Measurements from ENCODE around the gene KHDRBS2. TPM values are rescaled to one million over a fixed set of nuclear protein-coding genes. Genes with fewer than 3 reads are reported as not detected.
A peak's percentile ranks its signal among the peaks of the same experiment; 100 is the strongest.

The KHDRBS2 gene
- total RNA-seq, 1 experiment from 2014 or later: 1.2 TPM

GRCh38 chr6:61711849-61712248 is 574.2 kb downstream of the KHDRBS2 start:
- CTCF ChIA-PET: interaction anchor here (0.7 to 1.0 kb wide), 3 partner anchors 98 to 572 kb away, joined by 3 read pairs; no protein-coding TSS in a partner anchor
- TF ChIP-seq SOX15 (CRISPR knock-in tag; IDR thresholded peaks at IDR 0.05) (no peak), AR (CRISPR knock-in tag; IDR thresholded peaks at IDR 0.05) (no peak), OVOL2 (CRISPR knock-in tag; IDR thresholded peaks at IDR 0.05; ENCODE audit: borderline replicate concordance) (no peak), ELF4 (CRISPR knock-in tag; IDR thresholded peaks at IDR 0.05; ENCODE audit: low read depth) (no peak), ATF2 (CRISPR knock-in tag; IDR thresholded peaks at IDR 0.05; ENCODE audit: borderline replicate concordance, low read depth) (no peak), GTF2I (CRISPR knock-in tag; conservative IDR thresholded peaks at IDR 0.05) (no peak), MXD4 (CRISPR knock-in tag; IDR thresholded peaks at IDR 0.05; ENCODE audit: borderline replicate concordance) (no peak), RELA (CRISPR knock-in tag; IDR thresholded peaks at IDR 0.05; ENCODE audit: borderline replicate concordance) (no peak), GRHL2 (CRISPR knock-in tag; IDR thresholded peaks at IDR 0.05; ENCODE audit: insufficient replicate concordance, severe bottlenecking) (no peak), PRRX2 (CRISPR knock-in tag; IDR thresholded peaks at IDR 0.05) (no peak)
- no peak overlapping the region for H3K4me3 Mint-ChIP-seq
- POLR2A ChIA-PET: no interaction called here
- no peak overlapping the region for H3K27ac Mint-ChIP-seq
- H3K9me3 Mint-ChIP-seq: peaks cover 24% of the 10 kb centered on the region
- no peaks in the 10 kb centered on the region for H3K4me1 Mint-ChIP-seq
- H3K36me3 Mint-ChIP-seq: no peaks in the 10 kb centered on the region
- no peak for DNase-seq (ENCODE audit: low spot score)
- no peaks in the 10 kb centered on the region; the same call in 1 of the 2 replicates for H3K27me3 Mint-ChIP-seq (ENCODE audit: low read depth)
- peak; percentile 76 for ATAC-seq

- POLR2A ChIA-PET: no interaction called here
- DNase-seq (ENCODE audit: low spot score) (no peak), ATAC-seq (no peak)
- H3K4me1 Mint-ChIP-seq: peaks cover 14% of the 10 kb centered on the region
- TF ChIP-seq PRDM15 (CRISPR knock-in tag; IDR thresholded peaks at IDR 0.05) (no peak), NR1H2 (CRISPR knock-in tag; IDR thresholded peaks at IDR 0.05) (no peak), RORB (CRISPR knock-in tag; IDR thresholded peaks at IDR 0.05) (no peak), SMAD4 (CRISPR knock-in tag; IDR thresholded peaks at IDR 0.05) (no peak), ARID4B (CRISPR knock-in tag; IDR thresholded peaks at IDR 0.05; ENCODE audit: borderline replicate concordance) (no peak), NFATC4 (CRISPR knock-in tag; IDR thresholded peaks at IDR 0.05) (no peak)
- peaks cover 26% of the 10 kb centered on the region for H3K9me3 Mint-ChIP-seq
- peaks cover 6% of the 10 kb centered on the region; the same call in 1 of the 2 replicates for H3K36me3 Mint-ChIP-seq
- no peak overlapping the region for H3K27ac Mint-ChIP-seq
- H3K4me3 Mint-ChIP-seq: no peak overlapping the region
- H3K27me3 Mint-ChIP-seq (ENCODE audit: low read depth): no peaks in the 10 kb centered on the region
- CTCF ChIA-PET: no interaction called here
Observed at GRCh38 chr6:61688165-61688564, 597.9 kb downstream of the KHDRBS2 start.
